ENCODE data around the gene PRICKLE3.

GRCh38 chrX:49147282-49147681 lies 38.9 kb downstream of the PRICKLE3 start:
- TF ChIP-seq CTCF (IDR thresholded peaks at IDR 0.05; ENCODE audit: low read length) (no peak), EZH2 (IDR thresholded peaks at IDR 0.05; ENCODE audit: borderline replicate concordance, low read length) (no peak)

Data from OCI-LY1 (cell line).